Breast epithelium (tissue), 4 donors: ENCODE measurements around the gene EFL1. TPM values are rescaled to one million over a fixed set of nuclear protein-coding genes. Genes with fewer than 3 reads are reported as not detected.

Source experiments
- DNase-seq, 2 donors: peaks; one replicate each; pipeline ENCODE4 v3.0.0-alpha.2; 2019; ENCODE audit warnings: low spot score in 2 of 2
- H3K27ac ChIP-seq, 2 donors: fragments of 200-600 bp; sonication (generic) in 1 of 2; one replicate each; pipeline ENCODE4 v1.5.1; 2016 to 2019; ENCODE audit warnings: mild to moderate bottlenecking in 1 of 2
- H3K27me3 ChIP-seq, 2 donors: fragments of 200-600 bp; sonication (generic) in 1 of 2; one replicate each; pipeline versions ENCODE4 v1.5.1 to v1.6.0; 2017 to 2019; ENCODE audit warnings: control low read depth in 1 of 2, mild to moderate bottlenecking in 1 of 2
- H3K36me3 ChIP-seq: fragments of 200-600 bp; one replicate; pipeline ENCODE4 v1.5.1; 2019
- H3K4me1 ChIP-seq, 2 donors: fragments of 200-600 bp; sonication (generic); one replicate each; pipeline ENCODE4 v1.5.1; 2016 to 2019; ENCODE audit warnings: control low read depth in 1 of 2
- H3K4me3 ChIP-seq, 3 donors: fragments of 200-600 bp; sonication (generic); 1 replicate in 2 of 3; 2 replicates in 1 of 3; pipeline ENCODE4 v1.5.1; 2016 to 2019; ENCODE audit warnings: mild to moderate bottlenecking in 3 of 3, moderate library complexity in 2 of 3
- H3K9me3 ChIP-seq, 2 donors: fragments of 200-600 bp; sonication (generic) in 1 of 2; one replicate each; pipeline ENCODE4 v1.5.1; 2016 to 2019; ENCODE audit warnings: control low read depth in 1 of 2
- CTCF ChIP-seq, 3 donors: fragments of 450-650 bp; IDR thresholded peaks; one replicate each; pipeline ENCODE4 v1.5.1; 2016 to 2017; ENCODE audit warnings: antibody characterized with exemption in 3 of 3, mild to moderate bottlenecking in 3 of 3, moderate library complexity in 3 of 3
- POLR2A ChIP-seq: fragments of 450-650 bp; IDR thresholded peaks from one replicate; pipeline ENCODE4 v1.6.1; 2016; ENCODE audit warnings: antibody characterized with exemption, mild to moderate bottlenecking, moderate library complexity
- POLR2AphosphoS5 ChIP-seq, 3 donors: sonication (generic); formaldehyde crosslinking; IDR thresholded peaks; one replicate each; pipeline ENCODE4 v1.6.1; 2017; ENCODE audit warnings: antibody characterized with exemption in 3 of 3
- intact Hi-C: fragments of 100-400 bp; cut with DNase I; formaldehyde crosslinking; loops from one replicate; pipeline ENCODE4 v1.15.1; 2023; ENCODE audit warnings: low total_unique reads
- total RNA-seq, 3 donors: library from RNA; depleted of rRNA; stranded (reverse); fragments of >200 nt; gene quantifications; one replicate each; pipeline ENCODE4 v1.1.0, GENCODE V29; 2016

Gene EFL1
- total RNA-seq, 3 donors from 2014 or later = 12.5 to 23.7 (median 22.9) TPM

GRCh38 chr15:82095803-82096202, 166.7 kb downstream of the EFL1 start:
- Histone ChIP-seq H3K9me3 (peaks cover 0 to 3% of the 10 kb centered on the region in 2 donors), H3K4me1 (no peaks in the 10 kb centered on the region), H3K4me3 (no peak overlapping the region), H3K36me3 (no peaks in the 10 kb centered on the region), H3K27ac (no peak overlapping the region), H3K27me3 (no peaks in the 10 kb centered on the region)
- DNase-seq = no peak
- intact Hi-C loops = no loop called here
- no peak for TF ChIP-seq POLR2AphosphoS5 (IDR thresholded peaks at IDR 0.05)

- intact Hi-C loops = no loop called here
- Histone ChIP-seq H3K27ac (no peak overlapping the region), H3K4me1 (no peaks in the 10 kb centered on the region), H3K4me3 (no peak overlapping the region), H3K9me3 (peaks cover 0 to 3% of the 10 kb centered on the region in 2 donors), H3K27me3 (no peaks in the 10 kb centered on the region), H3K36me3 (no peaks in the 10 kb centered on the region)
- TF ChIP-seq POLR2A (no peak), POLR2AphosphoS5 (IDR thresholded peaks at IDR 0.05) (no peak), CTCF (IDR thresholded peaks at IDR 0.05) (no peak)
- DNase-seq = no peak
Observed at GRCh38 chr15:82093774-82094211, 168.7 kb downstream of the EFL1 start.

- H3K4me1 ChIP-seq = no peaks in the 10 kb centered on the region
- no peaks in the 10 kb centered on the region for H3K36me3 ChIP-seq
- no peaks in the 10 kb centered on the region for H3K27me3 ChIP-seq
- H3K27ac ChIP-seq = no peak overlapping the region
- no peak for DNase-seq
- H3K4me3 ChIP-seq = no peak overlapping the region
- intact Hi-C loops = no loop called here
- TF ChIP-seq CTCF (IDR thresholded peaks at IDR 0.05) = no peak
- TF ChIP-seq POLR2AphosphoS5 (IDR thresholded peaks at IDR 0.05) = no peak
- no peak for TF ChIP-seq POLR2A
- peaks cover 0 to 3% of the 10 kb centered on the region in 2 donors for H3K9me3 ChIP-seq
Observed at GRCh38 chr15:82093325-82093724, 169.2 kb downstream of the EFL1 start.

- TF ChIP-seq POLR2AphosphoS5 (IDR thresholded peaks at IDR 0.05) = no peak
- intact Hi-C loops = no loop called here
- H3K4me1 ChIP-seq = no peaks in the 10 kb centered on the region
- DNase-seq = no peak
- no peak overlapping the region for H3K27ac ChIP-seq
- peaks cover 0 to 3% of the 10 kb centered on the region in 2 donors for H3K9me3 ChIP-seq
- no peaks in the 10 kb centered on the region for H3K27me3 ChIP-seq
- no peaks in the 10 kb centered on the region for H3K36me3 ChIP-seq
- no peak overlapping the region for H3K4me3 ChIP-seq
Observed at GRCh38 chr15:82091636-82092140, 170.8 kb downstream of the EFL1 start.

GRCh38 chr15:82086243-82086995, 176.1 kb downstream of the EFL1 start:
- no peaks in the 10 kb centered on the region for H3K27me3 ChIP-seq
- H3K27ac ChIP-seq = no peak overlapping the region
- H3K9me3 ChIP-seq = no peaks in the 10 kb centered on the region
- no peaks in the 10 kb centered on the region for H3K36me3 ChIP-seq
- no peak for DNase-seq
- H3K4me1 ChIP-seq = no peaks in the 10 kb centered on the region
- H3K4me3 ChIP-seq = no peak overlapping the region
- TF ChIP-seq POLR2A = no peak
- TF ChIP-seq CTCF (IDR thresholded peaks at IDR 0.05) = no peak
- TF ChIP-seq POLR2AphosphoS5 (IDR thresholded peaks at IDR 0.05) = no peak
- intact Hi-C loops = no loop called here

- no peak for DNase-seq
- Histone ChIP-seq H3K27ac (no peak overlapping the region), H3K27me3 (no peaks in the 10 kb centered on the region), H3K4me3 (no peak overlapping the region), H3K4me1 (no peaks in the 10 kb centered on the region), H3K36me3 (no peaks in the 10 kb centered on the region), H3K9me3 (no peaks in the 10 kb centered on the region)
- TF ChIP-seq POLR2A = no peak
- TF ChIP-seq POLR2AphosphoS5 (IDR thresholded peaks at IDR 0.05) = no peak
- TF ChIP-seq CTCF (IDR thresholded peaks at IDR 0.05) = no peak
- intact Hi-C loops = no loop called here
Observed at GRCh38 chr15:82081914-82082762, 180.4 kb downstream of the EFL1 start.
